B cell (primary cell): Measurements from ENCODE around the gene TSPAN15. TPM values are rescaled to one million over a fixed set of nuclear protein-coding genes. Genes with fewer than 3 reads are reported as not detected.

ENCODE experiments used
- ATAC-seq: fragments of 200-7000 bp; cut with Tn5 transposase; one replicate; pipeline ENCODE4 v1.10.0; 2021; ENCODE audit warnings: low read depth, mild to moderate bottlenecking, moderate number of reproducible peaks, moderate library complexity
- CTCF ChIA-PET: fragments of 350-600 bp; sonication (Branson Sonifier 250); formaldehyde crosslinking; loops from one replicate; lab custom pipeline; 2021; ENCODE audit warnings: antibody characterized with exemption, inconsistent platforms; lab: Charles Lee
- POLR2A ChIA-PET: fragments of 350-600 bp; sonication (Branson Sonifier 250); formaldehyde crosslinking; loops from one replicate; lab custom pipeline; 2021; ENCODE audit warnings: antibody characterized with exemption; lab: Charles Lee
- DNase-seq: peaks from one replicate; pipeline ENCODE4 v3.0.0; 2013
- H2AFZ ChIP-seq: 2 replicates; pipeline ENCODE4 v1.6.1; 2012; ENCODE audit warnings: mild to moderate bottlenecking, low read depth, low read length; ENCODE audit not compliant: insufficient read depth, poor library complexity, severe bottlenecking
- H3K27ac ChIP-seq, 2 donors: 1 replicate in 1 of 2; 2 replicates in 1 of 2; pipeline ENCODE4 v1.5.1; 2012 to 2013; ENCODE audit warnings: low read length in 2 of 2, mild to moderate bottlenecking in 2 of 2, moderate library complexity in 1 of 2
- H3K27me3 ChIP-seq, 4 experiments: fragments of 200-600 bp in 1 of 4; sonication (generic) in 1 of 4; replicated peaks in 1 of 4; 1 replicate in 2 of 4; 2 replicates in 2 of 4; pipeline versions ENCODE4 v1.6.1 to v1.7.0; 2013 to 2016; ENCODE audit warnings: low read length in 3 of 4, mild to moderate bottlenecking in 2 of 4, mixed read lengths in 1 of 4, moderate library complexity in 1 of 4; ENCODE audit not compliant: insufficient read depth in 4 of 4, control insufficient read depth in 3 of 4; ENCODE audit errors: control extremely low read depth in 1 of 4
- H3K36me3 ChIP-seq, 2 experiments: replicated peaks in 1 of 2; 1 replicate in 1 of 2; 2 replicates in 1 of 2; pipeline versions ENCODE4 v1.6.1 to v1.7.1; 2013; ENCODE audit warnings: low read length in 1 of 2; ENCODE audit not compliant: insufficient read depth in 2 of 2, control insufficient read depth in 1 of 2; ENCODE audit errors: control extremely low read depth in 1 of 2, extremely low read depth in 1 of 2
- H3K4me1 ChIP-seq, 2 donors: fragments of 200-600 bp in 1 of 2; sonication (generic) in 1 of 2; 1 replicate in 1 of 2; 2 replicates in 1 of 2; pipeline versions ENCODE4 v1.5.1 to v1.6.1; 2013 to 2017; ENCODE audit warnings: low read length in 2 of 2; ENCODE audit not compliant: control insufficient read depth in 2 of 2, insufficient read depth in 2 of 2
- H3K4me2 ChIP-seq: replicated peaks from 2 replicates; pipeline ENCODE3; 2012; ENCODE audit warnings: mild to moderate bottlenecking, low read depth, low read length; ENCODE audit not compliant: poor library complexity, severe bottlenecking
- H3K4me3 ChIP-seq, 5 experiments: fragments of 200-600 bp in 1 of 5; sonication (generic) in 1 of 5; 1 replicate in 3 of 5; 2 replicates in 2 of 5; pipeline versions ENCODE4 v1.5.1 to v1.7.0; 2011 to 2016; ENCODE audit warnings: low read length in 4 of 5, mild to moderate bottlenecking in 4 of 5, low read depth in 2 of 5, control low read depth in 1 of 5, moderate library complexity in 1 of 5; ENCODE audit not compliant: insufficient read depth in 1 of 5; ENCODE audit errors: control extremely low read depth in 1 of 5, extremely low read depth in 1 of 5
- H3K79me2 ChIP-seq: fragments of 200-600 bp; sonication (generic); one replicate; pipeline ENCODE4 v1.6.0; 2016; ENCODE audit warnings: low read length; ENCODE audit not compliant: control insufficient read depth, insufficient read depth
- H3K9ac ChIP-seq: fragments of 200-600 bp; sonication (generic); 2 replicates; pipeline ENCODE4 v1.6.1; 2017; ENCODE audit warnings: mild to moderate bottlenecking, low read length, moderate library complexity
- H3K9me3 ChIP-seq, 3 donors: one replicate each; pipeline versions ENCODE4 v1.6.1 to v1.7.1; 2013; ENCODE audit warnings: low read length in 2 of 3; ENCODE audit not compliant: control insufficient read depth in 2 of 3, insufficient read depth in 1 of 3; ENCODE audit errors: control extremely low read depth in 1 of 3
- H4K20me1 ChIP-seq: 2 replicates; pipeline ENCODE4 v1.6.0; 2012; ENCODE audit warnings: mild to moderate bottlenecking, low read length; ENCODE audit not compliant: insufficient read depth, control insufficient read depth, poor library complexity, severe bottlenecking
- H3K27ac Mint-ChIP-seq: one replicate; pipeline ENCODE4 v1.8.0; 2021; ENCODE audit warnings: mixed read lengths
- H3K27me3 Mint-ChIP-seq: one replicate; pipeline ENCODE4 v1.8.0; 2021; ENCODE audit warnings: mixed read lengths
- H3K4me1 Mint-ChIP-seq: one replicate; pipeline ENCODE4 v1.8.0; 2021; ENCODE audit warnings: mixed read lengths
- H3K4me3 Mint-ChIP-seq: one replicate; pipeline ENCODE4 v1.8.0; 2021; ENCODE audit warnings: mixed read lengths
- H3K9me3 Mint-ChIP-seq: one replicate; pipeline ENCODE4 v1.8.0; 2022; ENCODE audit warnings: mixed read lengths; ENCODE audit not compliant: insufficient read depth
- CTCF ChIP-seq: fragments of 200-600 bp; IDR thresholded peaks from one replicate; pipeline ENCODE4 v1.8.0; 2022; ENCODE audit warnings: antibody characterized with exemption, mild to moderate bottlenecking
- EZH2 ChIP-seq: IDR thresholded peaks from 2 replicates; pipeline ENCODE4 v1.6.1; 2012; ENCODE audit warnings: borderline replicate concordance, low read depth, mild to moderate bottlenecking, moderate library complexity, low read length; ENCODE audit not compliant: insufficient read depth, poor library complexity, severe bottlenecking
- WGBS: methylation state at CpG from one replicate; pipeline ENCODE4 v1.1.5; 2013; ENCODE audit warnings: missing lambda C conversion rate; ENCODE audit not compliant: insufficient coverage; 5-methylcytosine and 5-hydroxymethylcytosine counted together
- intact Hi-C: fragments of 100-400 bp; cut with micrococcal nuclease; formaldehyde crosslinking; loops from one replicate; pipeline ENCODE4 v1.10.0; 2022
- polyA plus RNA-seq: library from polyadenylated mRNA; depleted of rRNA; stranded (reverse); fragments of >200 nt; gene quantifications from 2 replicates; pipeline ENCODE4 v1.2.3, GENCODE V29; 2012
- total RNA-seq, 2 donors: library from RNA; stranded (reverse); fragments of 120-200 nt in 1 of 2; gene quantifications; 1 replicate in 1 of 2; 2 replicates in 1 of 2; pipeline versions ENCODE4 v1.2.3 to v1.2.4, GENCODE V29; 2013 to 2022

Gene TSPAN15
- total and polyA plus RNA-seq, 2 donors (not counting 1 experiment from before 2014, with no cell fraction given): 0.13 to 0.52 TPM

- H3K27ac Mint-ChIP-seq: no peak overlapping the region
- whole genome bisulfite sequencing: no CpG with 5 or more reads among the region's 2 CpGs
Measured at GRCh38 chr10:69434169-69434568, 17.1 kb upstream of the TSPAN15 start.

GRCh38 chr10:69434926-69435325 lies 16.3 kb upstream of the TSPAN15 start:
- POLR2A ChIA-PET: no interaction called here
- no peak for DNase-seq
- no peaks in the 10 kb centered on the region for H3K9me3 Mint-ChIP-seq
- no peak overlapping the region for H3K27ac Mint-ChIP-seq
- H3K27me3 Mint-ChIP-seq: peaks cover 25% of the 10 kb centered on the region
- Histone ChIP-seq H3K36me3 (no peaks in the 10 kb centered on the region), H3K27ac (no peak overlapping the region), H3K9me3 (peaks cover 0 to 5% (median 0%) of the 10 kb centered on the region in 3 donors), H2AFZ (no peak overlapping the region), H3K9ac (no peak overlapping the region), H3K27me3 (peaks cover 0 to 11% (median 0%) of the 10 kb centered on the region in 4 experiments), H3K4me2 (no peak overlapping the region), H3K79me2 (no peaks in the 10 kb centered on the region), H4K20me1 (no peaks in the 10 kb centered on the region), H3K4me1 (no peaks in the 10 kb centered on the region), H3K4me3 (no peak overlapping the region)
- no peaks in the 10 kb centered on the region for H3K4me1 Mint-ChIP-seq
- intact Hi-C loops: no loop called here
- no peak for TF ChIP-seq EZH2
- TF ChIP-seq CTCF: no peak
- no peak overlapping the region for H3K4me3 Mint-ChIP-seq
- ATAC-seq: no peak
- CTCF ChIA-PET: no interaction called here
- 95% methylated on average over 11 of the region's 11 CpGs for WGBS

More at GRCh38 chr10:69434169-69434568, 17.1 kb upstream of the TSPAN15 start:
- ATAC-seq: no peak
- Histone ChIP-seq H3K4me1 (no peaks in the 10 kb centered on the region), H2AFZ (no peak overlapping the region), H3K36me3 (no peaks in the 10 kb centered on the region), H4K20me1 (no peaks in the 10 kb centered on the region), H3K27me3 (peaks cover 0 to 11% (median 0%) of the 10 kb centered on the region in 4 experiments), H3K79me2 (no peaks in the 10 kb centered on the region), H3K9me3 (peaks cover 0 to 5% (median 0%) of the 10 kb centered on the region in 3 donors), H3K27ac (no peak overlapping the region), H3K9ac (no peak overlapping the region), H3K4me3 (no peak overlapping the region), H3K4me2 (no peak overlapping the region)
- H3K27me3 Mint-ChIP-seq: peaks cover 25% of the 10 kb centered on the region
- H3K9me3 Mint-ChIP-seq: no peaks in the 10 kb centered on the region
- POLR2A ChIA-PET: no interaction called here
- no peak for DNase-seq
- intact Hi-C loops: no loop called here
- H3K4me3 Mint-ChIP-seq: no peak overlapping the region
- CTCF ChIA-PET: no interaction called here
- H3K4me1 Mint-ChIP-seq: no peaks in the 10 kb centered on the region
- TF ChIP-seq CTCF (no peak), EZH2 (no peak)
